Skeletal muscle satellite cell (primary cell): ENCODE results near the gene PIM3.
"Not testable (repeated sequence)": the region's sequence is repeated elsewhere in the genome, so short reads cannot be mapped to it uniquely, and the experiment has no call there.

Experiments used
- H3K27me3 ChIP-seq: 2 replicates; pipeline ENCODE4 v1.7.0; 2013; ENCODE audit warnings: low read length; ENCODE audit not compliant: control insufficient read depth, insufficient read depth
- H3K36me3 ChIP-seq: 2 replicates; pipeline ENCODE4 v1.7.0; 2013; ENCODE audit warnings: mild to moderate bottlenecking, control low read depth, low read length; ENCODE audit not compliant: insufficient read depth
- H3K4me1 ChIP-seq: 2 replicates; pipeline ENCODE4 v1.7.0; 2013; ENCODE audit warnings: low read length; ENCODE audit not compliant: control insufficient read depth, insufficient read depth
- H3K4me2 ChIP-seq: 2 replicates; pipeline ENCODE4 v1.7.0; 2013; ENCODE audit warnings: mild to moderate bottlenecking, low read length
- H3K4me3 ChIP-seq: 2 replicates; pipeline ENCODE4 v1.7.0; 2013; ENCODE audit warnings: low read length
- H3K9ac ChIP-seq: 2 replicates; pipeline ENCODE4 v1.7.0; 2013; ENCODE audit warnings: mild to moderate bottlenecking, low read depth, low read length, moderate library complexity
- H3K9me3 ChIP-seq: replicated peaks from 2 replicates; pipeline ENCODE4 v1.7.0; 2013; ENCODE audit warnings: mild to moderate bottlenecking, control low read depth, low read length

PIM3 gene

GRCh38 chr22:49937758-49938564 is 22.6 kb upstream of the PIM3 start:
- H3K4me1 ChIP-seq = peaks cover 50% of the 10 kb centered on the region
- no peak overlapping the region for H3K4me2 ChIP-seq
- no peaks in the 10 kb centered on the region for H3K27me3 ChIP-seq
- H3K9ac ChIP-seq = no peak overlapping the region
- no peak overlapping the region for H3K4me3 ChIP-seq
- H3K36me3 ChIP-seq = no peaks in the 10 kb centered on the region
- no peaks in the 10 kb centered on the region for H3K9me3 ChIP-seq

- Histone ChIP-seq H3K4me1 (peaks cover 43% of the 10 kb centered on the region), H3K9ac (no peak overlapping the region), H3K4me3 (no peak overlapping the region), H3K4me2 (no peak overlapping the region), H3K36me3 (no peaks in the 10 kb centered on the region), H3K9me3 (no peaks in the 10 kb centered on the region), H3K27me3 (no peaks in the 10 kb centered on the region)
Measured at GRCh38 chr22:49938565-49939136, 21.9 kb upstream of the PIM3 start.

DNA sequence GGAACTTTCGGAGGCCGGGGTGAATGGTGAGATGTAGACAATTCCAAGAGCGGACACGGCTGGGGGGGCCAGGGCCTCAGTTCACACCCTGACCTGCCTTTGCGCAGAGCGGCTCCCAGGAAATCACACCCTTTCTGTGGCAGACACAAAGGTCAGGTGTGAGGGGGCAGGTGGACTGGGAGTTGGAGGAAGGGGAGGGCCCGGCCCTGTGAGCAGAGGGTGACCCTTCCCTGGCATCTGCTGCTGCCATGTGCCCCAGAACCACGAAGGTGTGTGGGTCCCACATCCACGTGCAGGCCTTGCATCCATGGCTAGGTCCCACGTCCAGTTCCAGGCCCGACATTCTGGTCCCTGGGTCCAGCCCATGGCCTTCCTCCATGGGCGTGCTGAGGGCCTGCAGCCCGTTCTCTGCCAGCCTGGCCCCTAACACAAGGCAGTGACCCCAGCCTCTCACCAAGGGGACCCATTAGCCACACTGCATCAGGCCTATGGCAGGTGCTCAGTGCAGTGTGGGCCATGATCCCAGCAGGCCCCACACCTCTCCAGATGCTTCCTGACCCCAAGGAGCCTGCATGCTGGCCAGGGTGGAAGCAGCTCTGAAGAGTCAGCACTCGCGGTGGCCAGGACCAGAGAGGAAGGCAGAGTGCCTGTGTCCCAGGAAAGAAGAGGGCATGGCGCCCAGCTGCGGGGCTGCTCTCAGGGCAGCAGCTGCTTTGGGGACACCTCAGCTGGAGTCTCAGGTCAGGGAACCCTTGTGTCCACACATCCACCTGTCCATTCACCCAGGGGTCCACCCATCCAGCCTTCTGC is 18.9 kb upstream of the PIM3 start:
- no peaks in the 10 kb centered on the region for H3K36me3 ChIP-seq
- no peak overlapping the region for H3K9ac ChIP-seq
- H3K4me2 ChIP-seq = no peak overlapping the region
- no peak overlapping the region for H3K4me3 ChIP-seq
- peaks cover 22% of the 10 kb centered on the region for H3K4me1 ChIP-seq
- no peaks in the 10 kb centered on the region for H3K27me3 ChIP-seq
- H3K9me3 ChIP-seq = no peaks in the 10 kb centered on the region

DNA sequence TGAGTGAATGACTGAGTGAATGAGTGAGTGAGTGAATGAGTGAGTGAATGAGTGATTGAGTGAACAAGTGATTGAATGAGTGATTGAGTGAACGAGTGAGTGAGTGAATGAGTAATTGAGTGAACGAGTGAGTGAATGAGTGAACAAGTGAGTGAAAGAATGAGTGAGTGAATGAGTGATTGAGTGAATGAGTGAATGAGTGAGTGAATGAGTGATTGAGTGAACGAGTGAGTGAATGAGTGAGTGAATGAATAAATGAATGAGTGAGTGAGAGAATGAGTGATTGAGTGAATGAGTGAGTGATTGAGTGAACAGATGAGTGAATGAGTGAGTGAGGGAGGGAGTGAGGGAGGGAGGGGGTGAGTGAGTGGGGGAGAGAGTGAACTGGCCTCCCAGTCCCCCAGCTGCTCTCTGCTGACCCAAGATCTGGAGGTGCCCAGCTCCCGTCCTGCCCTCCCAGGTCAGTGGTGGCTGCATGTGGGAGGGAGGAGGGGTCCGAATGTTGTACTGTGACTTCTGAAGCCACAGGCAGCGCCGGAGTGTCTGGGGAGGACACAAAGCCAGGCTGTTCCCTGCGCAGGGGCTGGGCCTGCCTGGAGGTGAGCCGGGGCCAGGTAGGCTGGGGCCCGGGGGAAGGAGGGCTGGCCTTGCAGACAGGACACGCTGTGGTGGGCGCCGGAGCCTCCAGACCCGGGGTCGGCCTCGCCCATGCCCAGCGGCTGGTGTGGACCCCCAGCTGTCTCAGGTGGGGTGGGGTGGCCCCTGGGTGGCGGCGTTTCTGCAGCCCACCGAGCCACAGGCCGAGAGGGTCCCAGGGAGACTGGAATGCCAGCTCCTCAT is 17.8 kb upstream of the PIM3 start:
- no peaks in the 10 kb centered on the region for H3K36me3 ChIP-seq
- H3K9me3 ChIP-seq = no peaks in the 10 kb centered on the region
- no peak overlapping the region for H3K9ac ChIP-seq
- no peaks in the 10 kb centered on the region for H3K27me3 ChIP-seq
- peaks cover 12% of the 10 kb centered on the region for H3K4me1 ChIP-seq
- H3K4me3 ChIP-seq = no peak overlapping the region
- H3K4me2 ChIP-seq = no peak overlapping the region

DNA sequence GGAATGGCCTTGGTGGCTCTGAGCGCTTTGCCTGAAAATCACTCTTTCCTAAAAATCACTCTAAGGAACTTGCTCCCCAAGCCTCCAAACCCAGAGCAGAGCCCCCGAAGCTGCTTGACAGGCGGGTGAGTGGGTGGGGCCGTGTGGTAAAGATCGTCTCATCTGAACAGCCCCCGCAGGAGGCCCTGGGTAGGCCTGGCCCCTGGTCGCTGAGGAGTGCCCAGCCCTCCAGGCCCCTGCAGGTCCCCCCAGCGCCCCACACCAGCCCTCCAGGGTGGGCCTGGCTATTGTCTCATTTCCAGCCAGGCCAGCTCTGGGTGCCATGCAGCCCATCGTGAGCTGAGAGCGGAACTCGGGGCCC is 17.2 kb upstream of the PIM3 start:
- Histone ChIP-seq H3K4me2 (no peak overlapping the region), H3K4me1 (peaks cover 8% of the 10 kb centered on the region), H3K9ac (no peak overlapping the region), H3K27me3 (no peaks in the 10 kb centered on the region), H3K9me3 (no peaks in the 10 kb centered on the region), H3K36me3 (no peaks in the 10 kb centered on the region), H3K4me3 (no peak overlapping the region)

- peaks cover 8% of the 10 kb centered on the region for H3K4me1 ChIP-seq
- no peak overlapping the region for H3K4me3 ChIP-seq
- no peak overlapping the region for H3K9ac ChIP-seq
- H3K27me3 ChIP-seq = no peaks in the 10 kb centered on the region
- no peak overlapping the region for H3K4me2 ChIP-seq
- no peaks in the 10 kb centered on the region for H3K36me3 ChIP-seq
- no peaks in the 10 kb centered on the region for H3K9me3 ChIP-seq
Measured at GRCh38 chr22:49943771-49944398, 16.7 kb upstream of the PIM3 start.

- Histone ChIP-seq H3K27me3 (no peaks in the 10 kb centered on the region), H3K4me2 (no peak overlapping the region), H3K36me3 (no peaks in the 10 kb centered on the region), H3K4me1 (peaks cover 5% of the 10 kb centered on the region), H3K4me3 (no peak overlapping the region), H3K9me3 (no peaks in the 10 kb centered on the region), H3K9ac (no peak overlapping the region)
Measured at GRCh38 chr22:49944399-49944891, 16.1 kb upstream of the PIM3 start.

GRCh38 chr22:49945042-49945794 is 15.4 kb upstream of the PIM3 start:
- H3K36me3 ChIP-seq, H3K9me3 ChIP-seq, H3K4me3 ChIP-seq, H3K4me1 ChIP-seq, H3K4me2 ChIP-seq, H3K27me3 ChIP-seq, H3K9ac ChIP-seq: not testable (repeated sequence)

GRCh38 chr22:49946612-49947295 is 13.8 kb upstream of the PIM3 start:
- H3K4me2 ChIP-seq = no peak overlapping the region
- peaks cover 2% of the 10 kb centered on the region for H3K4me1 ChIP-seq
- H3K27me3 ChIP-seq = no peaks in the 10 kb centered on the region
- H3K36me3 ChIP-seq = no peaks in the 10 kb centered on the region
- H3K4me3 ChIP-seq = no peak overlapping the region
- H3K9me3 ChIP-seq = no peaks in the 10 kb centered on the region
- H3K9ac ChIP-seq = no peak overlapping the region

DNA sequence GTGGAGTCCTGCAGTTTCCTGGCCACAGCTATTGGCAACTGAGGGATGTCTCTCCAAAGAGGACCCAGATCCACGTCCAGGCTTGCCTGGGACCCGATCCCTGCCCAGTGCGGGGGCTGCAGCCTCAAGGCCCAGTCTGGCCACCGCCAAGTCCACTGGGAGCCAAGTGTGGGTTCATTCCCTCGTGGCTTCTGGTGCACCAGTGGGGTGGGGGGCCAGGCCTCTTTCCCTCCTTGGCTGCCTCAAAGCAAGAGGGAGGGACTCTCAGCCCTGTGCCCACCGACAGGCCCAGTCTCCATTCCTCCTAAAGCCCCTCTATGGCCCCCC is 13.3 kb upstream of the PIM3 start:
- no peak overlapping the region for H3K9ac ChIP-seq
- H3K9me3 ChIP-seq = no peaks in the 10 kb centered on the region
- H3K27me3 ChIP-seq = no peaks in the 10 kb centered on the region
- H3K4me2 ChIP-seq = no peak overlapping the region
- no peaks in the 10 kb centered on the region for H3K36me3 ChIP-seq
- H3K4me1 ChIP-seq = peaks cover 7% of the 10 kb centered on the region
- H3K4me3 ChIP-seq = no peak overlapping the region
